NCI-H1694 treated with DMSO at 0.1 percent for 48 hours (cell line): ENCODE measurements around the gene KSR2.
"Not testable (repeated sequence)": the region's sequence is repeated elsewhere in the genome, so short reads cannot be mapped to it uniquely, and the experiment has no call there.

Experiments
- DNase-seq: peaks from one replicate; lab custom pipeline; 2025; lab: John Stamatoyannopoulos, UW

KSR2 gene

GRCh38 chr12:117967512-117967911 is 1.3 kb downstream of the KSR2 start:
- no peak for DNase-seq

GRCh38 chr12:117967043-117967442 is 1.7 kb downstream of the KSR2 start:
- no peak for DNase-seq

- DNase-seq = no peak
These were observed 2.3 kb downstream of the KSR2 start for GRCh38 chr12:117966511-117966910.

- DNase-seq = no peak
These were observed 5.0 kb downstream of the KSR2 start for GRCh38 chr12:117963836-117964235.

- DNase-seq = no peak
These were observed 31.9 kb downstream of the KSR2 start for GRCh38 chr12:117936722-117937484.

GRCh38 chr12:117933545-117933944 is 35.2 kb downstream of the KSR2 start:
- no peak for DNase-seq

- no peak for DNase-seq
These were observed 42.3 kb downstream of the KSR2 start for GRCh38 chr12:117926391-117926899.

GRCh38 chr12:117921929-117922777 is 46.6 kb downstream of the KSR2 start:
- no peak for DNase-seq

- no peak for DNase-seq
These were observed 49.3 kb downstream of the KSR2 start for GRCh38 chr12:117919479-117919878.

- DNase-seq = no peak
These were observed 54.1 kb downstream of the KSR2 start for GRCh38 chr12:117914686-117915085.

- DNase-seq = no peak
These were observed 56.0 kb downstream of the KSR2 start for GRCh38 chr12:117912756-117913155.

GRCh38 chr12:117908411-117908810 is 60.4 kb downstream of the KSR2 start:
- no peak for DNase-seq

- no peak for DNase-seq
These were observed 61.6 kb downstream of the KSR2 start for GRCh38 chr12:117907108-117907689.

- DNase-seq = no peak
These were observed 64.7 kb downstream of the KSR2 start for GRCh38 chr12:117904051-117904450.

GRCh38 chr12:117903110-117903840 is 65.5 kb downstream of the KSR2 start:
- DNase-seq = no peak

- DNase-seq = no peak
These were observed 67.2 kb downstream of the KSR2 start for GRCh38 chr12:117901631-117902030.

GRCh38 chr12:117900561-117900960 is 68.2 kb downstream of the KSR2 start:
- no peak for DNase-seq

- DNase-seq = no peak
These were observed 71.2 kb downstream of the KSR2 start for GRCh38 chr12:117897372-117898161.

GRCh38 chr12:117896009-117896408 is 72.8 kb downstream of the KSR2 start:
- DNase-seq = no peak

- no peak for DNase-seq
These were observed 76.3 kb downstream of the KSR2 start for GRCh38 chr12:117892441-117892840.

- not testable (repeated sequence) for DNase-seq
These were observed 77.5 kb downstream of the KSR2 start for GRCh38 chr12:117891265-117891664.
